ENCODE data around the gene TOLLIP.

GRCh38 chr11:1237851-1238250 lies 71.6 kb downstream of the TOLLIP start:
- TF ChIP-seq, protein P1, sequence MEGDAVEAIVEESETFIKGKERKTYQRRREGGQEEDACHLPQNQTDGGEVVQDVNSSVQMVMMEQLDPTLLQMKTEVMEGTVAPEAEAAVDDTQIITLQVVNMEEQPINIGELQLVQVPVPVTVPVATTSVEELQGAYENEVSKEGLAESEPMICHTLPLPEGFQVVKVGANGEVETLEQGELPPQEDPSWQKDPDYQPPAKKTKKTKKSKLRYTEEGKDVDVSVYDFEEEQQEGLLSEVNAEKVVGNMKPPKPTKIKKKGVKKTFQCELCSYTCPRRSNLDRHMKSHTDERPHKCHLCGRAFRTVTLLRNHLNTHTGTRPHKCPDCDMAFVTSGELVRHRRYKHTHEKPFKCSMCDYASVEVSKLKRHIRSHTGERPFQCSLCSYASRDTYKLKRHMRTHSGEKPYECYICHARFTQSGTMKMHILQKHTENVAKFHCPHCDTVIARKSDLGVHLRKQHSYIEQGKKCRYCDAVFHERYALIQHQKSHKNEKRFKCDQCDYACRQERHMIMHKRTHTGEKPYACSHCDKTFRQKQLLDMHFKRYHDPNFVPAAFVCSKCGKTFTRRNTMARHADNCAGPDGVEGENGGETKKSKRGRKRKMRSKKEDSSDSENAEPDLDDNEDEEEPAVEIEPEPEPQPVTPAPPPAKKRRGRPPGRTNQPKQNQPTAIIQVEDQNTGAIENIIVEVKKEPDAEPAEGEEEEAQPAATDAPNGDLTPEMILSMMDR (IDR thresholded peaks at IDR 0.05): no peak
- no peak for TF ChIP-seq POLR2A (IDR thresholded peaks at IDR 0.05)
- TF ChIP-seq POLR2AphosphoS5 (IDR thresholded peaks at IDR 0.05): no peak
